ENCODE results near the gene CDCP2. TPM values are rescaled to one million over a fixed set of nuclear protein-coding genes. Genes with fewer than 3 reads are reported as not detected.

Gene CDCP2
- total and polyA plus RNA-seq, 7 donors: not detected

GRCh38 chr1:54174106-54174505 is 21.3 kb upstream of the CDCP2 start:
- Histone ChIP-seq H3K36me3 (ENCODE audit: insufficient read depth in 1 of 2, low read depth in 1 of 2) (peaks cover 0 to 10% of the 10 kb centered on the region in 2 donors), H3K9me3 (no peaks in the 10 kb centered on the region), H3K4me3 (no peak overlapping the region), H3K4me1 (no peaks in the 10 kb centered on the region), H3K27ac (no peak overlapping the region), H3K27me3 (ENCODE audit: insufficient read depth in 3 of 3, low read length in 2 of 3) (no peaks in the 10 kb centered on the region)
- ATAC-seq (no peak), DNase-seq (no peak)
- no peak for TF ChIP-seq CTCF (IDR thresholded peaks at IDR 0.05)
- intact Hi-C loops (cut with DNase I): no loop called here
- WGBS, 3 donors: 92 to 98% (median 94%) methylated on average over 4 of the region's 4 CpGs

- intact Hi-C loops (cut with DNase I): no loop called here
- no peak for TF ChIP-seq CTCF (IDR thresholded peaks at IDR 0.05)
- Histone ChIP-seq H3K9me3 (no peaks in the 10 kb centered on the region), H3K4me1 (no peaks in the 10 kb centered on the region), H3K27me3 (ENCODE audit: insufficient read depth in 3 of 3, low read length in 2 of 3) (no peaks in the 10 kb centered on the region), H3K27ac (no peak overlapping the region), H3K36me3 (ENCODE audit: insufficient read depth in 1 of 2, low read depth in 1 of 2) (peaks cover 0 to 7% of the 10 kb centered on the region in 2 donors), H3K4me3 (no peak overlapping the region)
- DNase-seq: no peak
- ATAC-seq: peak in 2 of 4 donors; percentile 56 to 68
- 52 to 77% (median 65%) methylated on average over 9 of the region's 9 CpGs for WGBS, 3 donors
Observed at GRCh38 chr1:54173681-54174080, 20.9 kb upstream of the CDCP2 start.

GRCh38 chr1:54172614-54173599 is 20.1 kb upstream of the CDCP2 start:
- Histone ChIP-seq H3K4me1 (no peaks in the 10 kb centered on the region), H3K36me3 (ENCODE audit: insufficient read depth in 1 of 2, low read depth in 1 of 2) (no peaks in the 10 kb centered on the region), H3K27ac (no peak overlapping the region), H3K27me3 (ENCODE audit: insufficient read depth in 3 of 3, low read length in 2 of 3) (no peaks in the 10 kb centered on the region), H3K9me3 (no peaks in the 10 kb centered on the region), H3K4me3 (no peak overlapping the region)
- WGBS, 3 donors: 69 to 79% (median 74%) methylated on average over 10 of the region's 10 CpGs
- TF ChIP-seq CTCF (IDR thresholded peaks at IDR 0.05): no peak
- peak in 1 of 4 donors; percentile 67 for ATAC-seq
- intact Hi-C loops (cut with DNase I): no loop called here
- DNase-seq: no peak

GRCh38 chr1:54171606-54172005 is 18.8 kb upstream of the CDCP2 start:
- Histone ChIP-seq H3K4me3 (no peak overlapping the region), H3K27me3 (ENCODE audit: insufficient read depth in 3 of 3, low read length in 2 of 3) (no peaks in the 10 kb centered on the region), H3K4me1 (no peaks in the 10 kb centered on the region), H3K27ac (no peak overlapping the region), H3K9me3 (no peaks in the 10 kb centered on the region), H3K36me3 (ENCODE audit: insufficient read depth in 1 of 2, low read depth in 1 of 2) (no peaks in the 10 kb centered on the region)
- DNase-seq: no peak
- intact Hi-C loops (cut with DNase I): no loop called here
- ATAC-seq: no peak
- TF ChIP-seq CTCF (IDR thresholded peaks at IDR 0.05): no peak
- 79 to 90% (median 88%) methylated on average over 8 of the region's 8 CpGs for WGBS, 3 donors
